ENCODE results near the gene PHYKPL. TPM values are rescaled to one million over a fixed set of nuclear protein-coding genes. Genes with fewer than 3 reads are reported as not detected.

PHYKPL gene
- total and polyA plus RNA-seq, 2 donors (not counting 1 experiment from before 2014, with no cell fraction given), result 18.1 to 44.8 TPM

GRCh38 chr5:178162481-178162880, 70.1 kb downstream of the PHYKPL start:
- no peak for DNase-seq (ENCODE audit: low read depth in 2 of 2)
- Histone ChIP-seq H3K79me2 (ENCODE audit: control insufficient read depth, insufficient read depth, low read length) (no peaks in the 10 kb centered on the region), H3K4me3 (replicated peaks in 1 of 4; ENCODE audit: control extremely low read depth in 1 of 4, insufficient read depth in 1 of 4, low read depth in 3 of 4, low read length in 4 of 4) (no peak overlapping the region), H4K20me1 (ENCODE audit: control insufficient read depth, extremely low read depth, insufficient read depth, low read length) (no peaks in the 10 kb centered on the region), H2AFZ (ENCODE audit: low read length) (no peak overlapping the region), H3K4me1 (ENCODE audit: control insufficient read depth, extremely low read depth, insufficient read depth, low read length) (no peaks in the 10 kb centered on the region), H3K9ac (ENCODE audit: insufficient read depth, low read length) (no peak overlapping the region), H3K4me2 (ENCODE audit: extremely low read depth, insufficient read depth, low read length) (no peak overlapping the region), H3K27ac (ENCODE audit: insufficient read depth, low read length) (no peak overlapping the region), H3K27me3 (ENCODE audit: control insufficient read depth, insufficient read depth, low read length) (peaks cover 5% of the 10 kb centered on the region), H3K9me3 (ENCODE audit: control insufficient read depth, insufficient read depth, low read depth, low read length) (no peaks in the 10 kb centered on the region), H3K36me3 (ENCODE audit: control insufficient read depth, insufficient read depth, low read length) (no peaks in the 10 kb centered on the region)
- no peak for TF ChIP-seq CTCF (conservative IDR thresholded peaks at IDR 0.05 in 1 of 2, IDR thresholded peaks at IDR 0.05 in 1 of 2; ENCODE audit: low read depth in 1 of 2, low read length in 2 of 2)
- TF ChIP-seq EZH2 (IDR thresholded peaks at IDR 0.05; ENCODE audit: low read length, missing control alignments), result no peak

- Histone ChIP-seq H2AFZ (ENCODE audit: low read length) (no peak overlapping the region), H3K4me1 (ENCODE audit: control insufficient read depth, extremely low read depth, insufficient read depth, low read length) (no peaks in the 10 kb centered on the region), H3K9me3 (ENCODE audit: control insufficient read depth, insufficient read depth, low read depth, low read length) (no peaks in the 10 kb centered on the region), H3K9ac (ENCODE audit: insufficient read depth, low read length) (no peak overlapping the region), H3K4me2 (ENCODE audit: extremely low read depth, insufficient read depth, low read length) (no peak overlapping the region), H3K79me2 (ENCODE audit: control insufficient read depth, insufficient read depth, low read length) (no peaks in the 10 kb centered on the region), H3K27ac (ENCODE audit: insufficient read depth, low read length) (no peak overlapping the region), H3K4me3 (replicated peaks in 1 of 4; ENCODE audit: control extremely low read depth in 1 of 4, insufficient read depth in 1 of 4, low read depth in 3 of 4, low read length in 4 of 4) (no peak overlapping the region), H3K27me3 (ENCODE audit: control insufficient read depth, insufficient read depth, low read length) (peaks cover 2% of the 10 kb centered on the region), H4K20me1 (ENCODE audit: control insufficient read depth, extremely low read depth, insufficient read depth, low read length) (no peaks in the 10 kb centered on the region), H3K36me3 (ENCODE audit: control insufficient read depth, insufficient read depth, low read length) (no peaks in the 10 kb centered on the region)
- TF ChIP-seq CTCF (conservative IDR thresholded peaks at IDR 0.05 in 1 of 2, IDR thresholded peaks at IDR 0.05 in 1 of 2; ENCODE audit: low read depth in 1 of 2, low read length in 2 of 2), result no peak
- no peak for TF ChIP-seq EZH2 (IDR thresholded peaks at IDR 0.05; ENCODE audit: low read length, missing control alignments)
- DNase-seq (ENCODE audit: low read depth in 2 of 2), result no peak
Measured at GRCh38 chr5:178160176-178160575, 72.4 kb downstream of the PHYKPL start.

Other genes starting within 250 kb of the PHYKPL start
- not detected in 2 replicates for gene PROP1, start 236.6 kb downstream of the PHYKPL start, total RNA-seq
- gene PROP1, start 236.6 kb downstream of the PHYKPL start, polyA plus RNA-seq, result not detected in 2 replicates
- 0.26 and 0.83 TPM in 2 replicates for gene N4BP3, start 119.3 kb downstream of the PHYKPL start, total RNA-seq
- gene N4BP3, start 119.3 kb downstream of the PHYKPL start, polyA plus RNA-seq, result 0.06 and 0.19 TPM in 2 replicates
- 22.3 and 23.4 TPM in 2 replicates for gene RMND5B, start 101.8 kb downstream of the PHYKPL start, total RNA-seq
- gene RMND5B, start 101.8 kb downstream of the PHYKPL start, polyA plus RNA-seq, result 22.1 and 22.5 TPM in 2 replicates
- gene NHP2, start 78.9 kb downstream of the PHYKPL start, total RNA-seq, result 85.7 and 91.4 TPM in 2 replicates
- gene NHP2, start 78.9 kb downstream of the PHYKPL start, polyA plus RNA-seq, result 78.3 and 133 TPM in 2 replicates
- under 0.01 TPM in 2 replicates for gene GMCL2, start 45.4 kb downstream of the PHYKPL start, total RNA-seq
- not detected in 2 replicates for gene GMCL2, start 45.4 kb downstream of the PHYKPL start, polyA plus RNA-seq
- gene HNRNPAB, start 28.3 kb downstream of the PHYKPL start, total RNA-seq, result 23.1 and 30.8 TPM in 2 replicates
- 106 and 173 TPM in 2 replicates for gene HNRNPAB, start 28.3 kb downstream of the PHYKPL start, polyA plus RNA-seq